HEK293 (cell line): Measurements from ENCODE around the gene TBC1D13.

ENCODE experiments used
- CTCF ChIA-PET: fragments of 350-600 bp; formaldehyde crosslinking; extraction: SDS; loops from one replicate; lab custom pipeline; 2021; ENCODE audit warnings: antibody characterized with exemption; lab: Yijun Ruan, JAX
- POLR2A ChIA-PET: fragments of 300-600 bp; formaldehyde crosslinking; extraction: SDS; loops from one replicate; lab custom pipeline; 2020; ENCODE audit warnings: antibody characterized with exemption, inconsistent platforms; lab: Yijun Ruan, JAX
- H3K27ac ChIP-seq: fragments of 200-500 bp; sonication (Bioruptor generic); 2 replicates; pipeline ENCODE4 v1.5.1; 2014; ENCODE audit warnings: low read depth, low read length, control low read depth, inconsistent platforms; ENCODE audit errors: extremely low read depth
- H3K36me3 ChIP-seq, 2 experiments: fragments of 200-500 bp in 1 of 2; sonication (Bioruptor generic) in 1 of 2; 1 replicate in 1 of 2; 2 replicates in 1 of 2; pipeline ENCODE4 v1.5.1; 2014 to 2017; ENCODE audit warnings: inconsistent platforms in 2 of 2, low read length in 2 of 2; ENCODE audit not compliant: control insufficient read depth in 2 of 2, insufficient read depth in 1 of 2
- H3K4me1 ChIP-seq: fragments of 200-500 bp; sonication (Bioruptor generic); 2 replicates; pipeline ENCODE4 v1.5.1; 2014; ENCODE audit warnings: mild to moderate bottlenecking, low read length, inconsistent platforms; ENCODE audit not compliant: control insufficient read depth, insufficient read depth
- H3K4me3 ChIP-seq: 2 replicates; pipeline ENCODE4 v1.5.1; 2011; ENCODE audit warnings: low read depth, mild to moderate bottlenecking, control low read depth, low read length, moderate library complexity
- H3K9me3 ChIP-seq: fragments of 200-500 bp; sonication (Bioruptor generic); 2 replicates; pipeline ENCODE4 v1.5.1; 2014; ENCODE audit warnings: low read depth, low read length, inconsistent platforms; ENCODE audit not compliant: control insufficient read depth, insufficient read depth
- ATF2 ChIP-seq: fragments of 450-650 bp; formaldehyde crosslinking; IDR thresholded peaks from 2 replicates; pipeline ENCODE4 v1.5.1; 2016; ENCODE audit warnings: missing biosample characterization, missing genetic modification characterization, low read depth
- BCL11A ChIP-seq: fragments of 450-650 bp; formaldehyde crosslinking; IDR thresholded peaks from 2 replicates; pipeline ENCODE4 v1.5.1; 2016; ENCODE audit warnings: low read depth, missing biosample characterization, missing genetic modification characterization
- GFI1B ChIP-seq: fragments of 450-650 bp; formaldehyde crosslinking; IDR thresholded peaks from 2 replicates; pipeline ENCODE4 v1.5.1; 2016; ENCODE audit warnings: missing biosample characterization, missing genetic modification characterization
- GLIS2 ChIP-seq: fragments of 450-650 bp; formaldehyde crosslinking; IDR thresholded peaks from 2 replicates; pipeline ENCODE4 v1.5.1; 2016; ENCODE audit warnings: missing biosample characterization, missing genetic modification characterization
- HOXD13 ChIP-seq: sonication (generic); formaldehyde crosslinking; IDR thresholded peaks from 2 replicates; pipeline ENCODE4 v1.8.0; 2022; ENCODE audit warnings: missing genetic modification reagents, borderline replicate concordance
- IKZF3 ChIP-seq: fragments of 450-650 bp; IDR thresholded peaks from 2 replicates; pipeline ENCODE4 v1.5.0; 2018; ENCODE audit warnings: missing biosample characterization, mild to moderate bottlenecking, missing genetic modification characterization, moderate library complexity
- KLF1 ChIP-seq: fragments of 450-650 bp; formaldehyde crosslinking; IDR thresholded peaks from 2 replicates; pipeline ENCODE4 v1.5.1; 2016; ENCODE audit warnings: missing biosample characterization, missing genetic modification characterization
- MEIS1 ChIP-seq: sonication (generic); formaldehyde crosslinking; IDR thresholded peaks from 2 replicates; pipeline ENCODE4 v1.8.1; 2022; ENCODE audit warnings: missing genetic modification reagents, mild to moderate bottlenecking, borderline replicate concordance
- ZBTB44 ChIP-seq: fragments of 450-650 bp; IDR thresholded peaks from 2 replicates; pipeline ENCODE4 v1.5.1; 2018; ENCODE audit warnings: missing biosample characterization, mild to moderate bottlenecking, missing genetic modification characterization
- ZBTB48 ChIP-seq: fragments of 450-650 bp; formaldehyde crosslinking; IDR thresholded peaks from 2 replicates; pipeline ENCODE4 v1.5.1; 2016; ENCODE audit warnings: missing biosample characterization, missing genetic modification characterization
- ZBTB49 ChIP-seq: fragments of 450-650 bp; formaldehyde crosslinking; IDR thresholded peaks from 2 replicates; pipeline ENCODE4 v1.5.1; 2016; ENCODE audit warnings: missing biosample characterization, missing genetic modification characterization, low read depth
- ZFP69B ChIP-seq: fragments of 450-650 bp; formaldehyde crosslinking; IDR thresholded peaks from 2 replicates; pipeline ENCODE4 v1.5.1; 2016; ENCODE audit warnings: missing biosample characterization, missing genetic modification characterization
- ZNF10 ChIP-seq: fragments of 450-650 bp; formaldehyde crosslinking; IDR thresholded peaks from 2 replicates; pipeline ENCODE4 v1.5.1; 2017; ENCODE audit warnings: missing biosample characterization, missing genetic modification characterization
- ZNF169 ChIP-seq: fragments of 450-650 bp; formaldehyde crosslinking; IDR thresholded peaks from 2 replicates; pipeline ENCODE4 v1.5.1; 2016; ENCODE audit warnings: missing biosample characterization, missing genetic modification characterization
- ZNF211 ChIP-seq: fragments of 450-650 bp; formaldehyde crosslinking; IDR thresholded peaks from 2 replicates; pipeline ENCODE4 v1.5.1; 2016; ENCODE audit warnings: low read depth, missing biosample characterization, missing genetic modification characterization
- ZNF350 ChIP-seq: fragments of 450-650 bp; formaldehyde crosslinking; IDR thresholded peaks from 2 replicates; pipeline ENCODE4 v1.5.0; 2017; ENCODE audit warnings: missing biosample characterization, mild to moderate bottlenecking, missing genetic modification characterization
- ZNF354C ChIP-seq: fragments of 450-650 bp; formaldehyde crosslinking; IDR thresholded peaks from 2 replicates; pipeline ENCODE4 v1.5.1; 2016; ENCODE audit warnings: missing biosample characterization, missing genetic modification characterization, low read depth, borderline replicate concordance
- ZNF366 ChIP-seq: fragments of 450-650 bp; formaldehyde crosslinking; conservative IDR thresholded peaks from 2 replicates; pipeline ENCODE4 v1.5.1; 2016; ENCODE audit warnings: missing biosample characterization, missing genetic modification characterization
- ZNF48 ChIP-seq: fragments of 450-650 bp; formaldehyde crosslinking; IDR thresholded peaks from 2 replicates; pipeline ENCODE4 v1.5.1; 2016; ENCODE audit warnings: missing biosample characterization, missing genetic modification characterization
- ZNF548 ChIP-seq: fragments of 450-650 bp; formaldehyde crosslinking; IDR thresholded peaks from 2 replicates; pipeline ENCODE4 v1.5.1; 2016; ENCODE audit warnings: missing biosample characterization, missing genetic modification characterization
- ZNF600 ChIP-seq: fragments of 450-650 bp; formaldehyde crosslinking; IDR thresholded peaks from 2 replicates; pipeline ENCODE4 v1.5.1; 2016; ENCODE audit warnings: missing biosample characterization, missing genetic modification characterization
- ZNF792 ChIP-seq: fragments of 450-650 bp; formaldehyde crosslinking; IDR thresholded peaks from 2 replicates; pipeline ENCODE4 v1.5.1; 2016; ENCODE audit warnings: missing biosample characterization, missing genetic modification characterization
- ZXDB ChIP-seq: fragments of 450-650 bp; formaldehyde crosslinking; IDR thresholded peaks from 2 replicates; pipeline ENCODE4 v1.5.1; 2016; ENCODE audit warnings: missing biosample characterization, missing genetic modification characterization
- TF ChIP-seq, protein P1 (sequence below): fragments of 450-650 bp; formaldehyde crosslinking; IDR thresholded peaks from 2 replicates; pipeline ENCODE4 v1.5.1; 2016; ENCODE audit warnings: missing biosample characterization, missing genetic modification characterization

The TBC1D13 gene

DNA sequence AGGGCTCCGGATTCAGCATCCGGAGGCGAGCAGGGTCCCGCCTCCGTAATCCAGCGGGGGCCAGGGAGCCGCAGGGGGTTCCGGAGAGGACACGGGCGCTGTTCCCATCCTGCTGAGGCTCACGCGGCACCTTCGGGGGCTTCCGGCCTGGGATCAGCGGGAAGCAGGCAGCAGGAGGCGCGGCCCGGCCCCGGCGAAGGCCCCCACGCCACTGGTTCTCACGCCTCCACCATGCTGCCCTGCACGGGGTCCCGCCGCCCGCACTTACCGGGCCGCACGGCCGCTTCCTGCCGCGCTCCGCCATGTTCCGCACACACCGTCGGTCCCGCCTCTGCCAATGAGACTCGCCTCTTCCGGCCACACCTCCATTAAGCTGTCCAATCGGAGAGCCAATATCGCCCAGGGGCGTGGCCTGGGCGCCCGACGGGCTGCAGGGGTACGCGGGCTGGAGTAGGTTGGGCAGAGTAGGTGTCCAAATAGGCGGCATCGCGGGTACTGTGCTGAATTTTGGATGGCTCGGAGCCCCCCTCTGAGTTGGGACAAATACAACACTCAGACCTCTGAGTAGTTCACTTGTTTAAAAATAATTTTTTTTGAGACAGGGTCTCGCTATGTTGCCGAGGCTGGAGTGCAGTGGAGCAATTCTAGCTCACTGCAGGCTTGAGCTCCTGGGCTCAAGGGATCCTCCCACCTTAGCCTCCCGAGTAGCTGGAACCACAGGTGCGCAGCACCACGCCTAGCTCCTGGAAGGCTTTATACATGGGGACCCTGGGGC, 42.6 kb downstream of the TBC1D13 start, which contains the start of gene SPOUT1 (continued):
- TF ChIP-seq, protein P1, sequence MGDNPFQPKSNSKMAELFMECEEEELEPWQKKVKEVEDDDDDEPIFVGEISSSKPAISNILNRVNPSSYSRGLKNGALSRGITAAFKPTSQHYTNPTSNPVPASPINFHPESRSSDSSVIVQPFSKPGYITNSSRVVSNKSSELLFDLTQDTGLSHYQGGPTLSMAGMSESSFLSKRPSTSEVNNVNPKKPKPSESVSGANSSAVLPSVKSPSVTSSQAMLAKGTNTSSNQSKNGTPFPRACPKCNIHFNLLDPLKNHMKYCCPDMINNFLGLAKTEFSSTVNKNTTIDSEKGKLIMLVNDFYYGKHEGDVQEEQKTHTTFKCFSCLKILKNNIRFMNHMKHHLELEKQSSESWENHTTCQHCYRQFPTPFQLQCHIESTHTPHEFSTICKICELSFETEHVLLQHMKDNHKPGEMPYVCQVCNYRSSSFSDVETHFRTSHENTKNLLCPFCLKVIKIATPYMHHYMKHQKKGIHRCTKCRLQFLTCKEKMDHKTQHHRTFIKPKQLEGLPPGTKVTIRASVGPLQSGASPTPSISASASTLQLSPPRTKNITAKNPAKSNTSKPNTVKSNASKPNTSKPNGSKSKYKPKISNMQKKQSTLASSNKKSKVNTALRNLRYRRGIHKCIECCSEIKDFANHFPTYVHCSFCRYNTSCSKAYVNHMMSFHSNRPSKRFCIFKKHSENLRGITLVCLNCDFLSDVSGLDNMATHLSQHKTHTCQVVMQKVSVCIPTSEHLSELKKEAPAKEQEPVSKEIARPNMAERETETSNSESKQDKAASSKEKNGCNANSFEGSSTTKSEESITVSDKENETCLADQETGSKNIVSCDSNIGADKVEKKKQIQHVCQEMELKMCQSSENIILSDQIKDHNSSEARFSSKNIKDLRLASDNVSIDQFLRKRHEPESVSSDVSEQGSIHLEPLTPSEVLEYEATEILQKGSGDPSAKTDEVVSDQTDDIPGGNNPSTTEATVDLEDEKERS (tag by site-specific recombination): no peak
- TF ChIP-seq IKZF3 (peak; percentile 54; the same call in 1 of the 2 replicates), ZBTB49 (tag by site-specific recombination) (no peak), ZNF211 (tag by site-specific recombination) (no peak), ZNF48 (no peak), ZFP69B (tag by site-specific recombination) (peak; percentile 75; the same call in 1 of the 2 replicates), HOXD13 (CRISPR knock-in tag) (no peak), ZNF10 (tag by site-specific recombination) (no peak)
- TF ChIP-seq, all 188 proteins: peak for 53

DNA sequence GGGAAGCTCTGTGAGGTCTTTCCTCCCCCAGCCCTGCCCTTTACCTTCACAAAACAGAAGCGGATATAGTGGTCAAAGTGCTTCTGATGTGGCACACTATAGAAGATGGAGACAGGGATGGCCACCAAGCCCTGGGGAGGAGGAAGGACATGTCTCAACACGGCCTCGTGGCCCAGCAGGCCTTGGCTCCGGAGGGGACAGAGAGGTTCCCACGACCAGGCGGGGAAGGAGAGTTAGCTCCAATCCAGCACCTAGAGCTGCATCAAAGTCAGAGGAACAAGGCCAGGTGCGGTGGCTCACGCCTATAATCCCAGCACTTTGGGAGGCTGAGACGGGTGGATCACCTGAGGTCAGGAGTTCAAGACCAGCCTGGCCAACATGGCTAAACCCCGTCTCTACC, 46.6 kb downstream of the TBC1D13 start:
- H3K36me3 ChIP-seq: peaks cover 0 to 22% of the 10 kb centered on the region in 2 experiments; a peak in 2 of 3 replicates
- POLR2A ChIA-PET: no interaction called here
- no peaks in the 10 kb centered on the region for H3K4me1 ChIP-seq
- no peak for TF ChIP-seq ATF2 (tag by site-specific recombination)
- no peak for TF ChIP-seq ZNF600
- no peak for TF ChIP-seq ZXDB (tag by site-specific recombination)
- TF ChIP-seq ZBTB44: no peak
- TF ChIP-seq ZBTB48 (tag by site-specific recombination): no peak
- no peak for TF ChIP-seq ZNF169 (tag by site-specific recombination)
- no peak for TF ChIP-seq ZNF350 (tag by site-specific recombination)
- no peak for TF ChIP-seq MEIS1 (CRISPR knock-in tag)
- no peak for TF ChIP-seq ZNF366 (tag by site-specific recombination)
- TF ChIP-seq KLF1 (tag by site-specific recombination): no peak
- no peak for TF ChIP-seq ZNF354C (tag by site-specific recombination)
- TF ChIP-seq BCL11A (tag by site-specific recombination): no peak
- TF ChIP-seq ZNF548 (tag by site-specific recombination): no peak
- TF ChIP-seq GFI1B (tag by site-specific recombination): no peak
- no peak for TF ChIP-seq ZNF792 (tag by site-specific recombination)
- no peak for TF ChIP-seq GLIS2 (tag by site-specific recombination)
- TF ChIP-seq, all 188 proteins: peak for 0
- CTCF ChIA-PET: no interaction called here
- Histone ChIP-seq H3K27ac (no peak overlapping the region), H3K4me3 (no peak overlapping the region), H3K9me3 (no peaks in the 10 kb centered on the region)
